Lower lobe of right lung (tissue), 2 donors: ENCODE data around the gene MAVS. TPM values are rescaled to one million over a fixed set of nuclear protein-coding genes. Genes with fewer than 3 reads are reported as not detected.
"Not testable (repeated sequence)": the region's sequence is repeated elsewhere in the genome, so short reads cannot be mapped to it uniquely, and the experiment has no call there.

Experiments used
- ATAC-seq, 2 donors: fragments of 200-7000 bp; cut with Tn5 transposase; one replicate each; pipeline ENCODE4 v1.9.1; 2020 to 2022; ENCODE audit warnings: mild to moderate bottlenecking in 2 of 2, moderate library complexity in 2 of 2
- DNase-seq: peaks from one replicate; pipeline ENCODE4 v3.0.0-alpha.2; 2020
- H3K27ac ChIP-seq: fragments of 200-600 bp; one replicate; pipeline ENCODE4 v1.8.0; 2022
- H3K27me3 ChIP-seq: fragments of 200-600 bp; one replicate; pipeline ENCODE4 v1.8.0; 2022; ENCODE audit warnings: low read depth
- H3K36me3 ChIP-seq: fragments of 200-600 bp; one replicate; pipeline ENCODE4 v1.8.0; 2022; ENCODE audit warnings: mild to moderate bottlenecking
- H3K4me1 ChIP-seq: fragments of 200-600 bp; one replicate; pipeline ENCODE4 v1.8.0; 2022
- H3K4me3 ChIP-seq: fragments of 200-600 bp; one replicate; pipeline ENCODE4 v1.8.0; 2022; ENCODE audit warnings: mild to moderate bottlenecking
- H3K9me3 ChIP-seq: fragments of 200-600 bp; one replicate; pipeline ENCODE4 v1.8.0; 2022
- intact Hi-C: fragments of 100-400 bp; cut with DNase I; formaldehyde crosslinking; loops from one replicate; pipeline ENCODE4 v1.11.0; 2022
- total RNA-seq: library from RNA; stranded (reverse); fragmentation: NEBNext Ultra II Directional; extraction: Animal tissue kit (Norgen Biotek cat#: 25700); gene quantifications from one replicate; pipeline ENCODE4 v1.2.1, GENCODE V29; 2021
- TF ChIP-seq, protein P1 (sequence below): fragments of 200-600 bp; IDR thresholded peaks from one replicate; pipeline ENCODE4 v1.8.0; 2022; ENCODE audit warnings: antibody characterized with exemption, mild to moderate bottlenecking
- donor health status: DM: no; HTN: yes; CAD: no; lungs with severe emphysema.

Gene MAVS
- total RNA-seq, 1 donor from 2014 or later, result 42.9 TPM

DNA sequence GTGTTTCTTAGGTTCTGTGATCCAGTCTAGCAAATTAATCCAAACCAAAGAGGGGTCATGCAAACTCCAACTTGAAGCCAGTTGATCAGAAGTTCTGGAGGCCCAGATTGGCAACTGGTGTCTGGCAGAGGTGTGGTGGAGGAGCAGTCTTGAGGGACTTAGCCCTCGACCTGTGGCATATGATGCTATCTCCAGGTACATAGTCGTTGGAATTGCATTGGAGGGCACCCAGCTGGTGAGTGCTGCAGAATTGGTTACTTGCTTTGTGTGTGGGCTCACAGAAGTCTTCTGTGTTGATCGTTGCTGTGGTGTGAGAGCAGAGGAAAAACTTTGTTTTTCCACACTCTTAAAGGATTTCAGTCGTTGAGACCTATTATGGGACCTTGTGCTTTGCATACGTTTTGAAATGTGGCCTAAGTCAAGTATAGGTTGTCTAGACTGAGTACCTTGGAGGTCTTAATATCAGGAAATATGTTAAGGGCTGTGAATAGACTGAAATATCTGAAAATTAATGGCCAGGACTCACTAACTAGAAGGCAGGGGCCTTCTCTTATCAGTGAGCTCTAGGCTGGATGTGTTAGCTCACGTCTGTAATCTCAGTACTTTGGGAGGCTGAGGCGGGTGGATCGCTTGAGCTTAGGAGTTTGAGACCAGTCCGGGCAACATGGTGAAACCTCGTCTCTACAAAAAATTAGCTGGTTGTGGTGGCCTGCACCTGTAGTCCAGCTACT lies 50.4 kb downstream of the MAVS start:
- intact Hi-C loops, result no loop called here
- Histone ChIP-seq H3K4me1 (peaks cover 99% of the 10 kb centered on the region), H3K36me3 (no peaks in the 10 kb centered on the region), H3K4me3 (no peak overlapping the region), H3K27me3 (no peaks in the 10 kb centered on the region), H3K27ac (no peak overlapping the region), H3K9me3 (no peaks in the 10 kb centered on the region)
- TF ChIP-seq, protein P1, sequence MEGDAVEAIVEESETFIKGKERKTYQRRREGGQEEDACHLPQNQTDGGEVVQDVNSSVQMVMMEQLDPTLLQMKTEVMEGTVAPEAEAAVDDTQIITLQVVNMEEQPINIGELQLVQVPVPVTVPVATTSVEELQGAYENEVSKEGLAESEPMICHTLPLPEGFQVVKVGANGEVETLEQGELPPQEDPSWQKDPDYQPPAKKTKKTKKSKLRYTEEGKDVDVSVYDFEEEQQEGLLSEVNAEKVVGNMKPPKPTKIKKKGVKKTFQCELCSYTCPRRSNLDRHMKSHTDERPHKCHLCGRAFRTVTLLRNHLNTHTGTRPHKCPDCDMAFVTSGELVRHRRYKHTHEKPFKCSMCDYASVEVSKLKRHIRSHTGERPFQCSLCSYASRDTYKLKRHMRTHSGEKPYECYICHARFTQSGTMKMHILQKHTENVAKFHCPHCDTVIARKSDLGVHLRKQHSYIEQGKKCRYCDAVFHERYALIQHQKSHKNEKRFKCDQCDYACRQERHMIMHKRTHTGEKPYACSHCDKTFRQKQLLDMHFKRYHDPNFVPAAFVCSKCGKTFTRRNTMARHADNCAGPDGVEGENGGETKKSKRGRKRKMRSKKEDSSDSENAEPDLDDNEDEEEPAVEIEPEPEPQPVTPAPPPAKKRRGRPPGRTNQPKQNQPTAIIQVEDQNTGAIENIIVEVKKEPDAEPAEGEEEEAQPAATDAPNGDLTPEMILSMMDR, result no peak
- ATAC-seq (no peak), DNase-seq (no peak)

DNA sequence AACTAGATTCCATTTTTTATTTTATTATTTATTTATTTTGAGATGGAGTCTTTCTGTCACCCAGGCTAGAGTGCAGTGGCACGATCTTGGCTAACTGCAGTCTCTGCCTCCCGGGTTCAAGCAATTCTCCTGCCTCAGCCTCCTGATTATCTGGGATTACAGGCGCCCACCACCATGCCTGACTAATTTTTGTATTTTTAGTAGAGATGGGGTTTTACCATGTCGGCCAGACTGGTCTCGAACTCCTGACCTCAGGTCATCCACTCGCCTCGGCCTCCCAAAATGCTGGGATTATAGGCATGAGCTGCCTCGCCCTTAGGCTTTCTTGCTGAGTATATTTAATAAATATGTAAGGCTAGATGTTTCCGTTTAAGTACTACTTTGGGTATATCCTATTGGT lies 51.5 kb downstream of the MAVS start:
- intact Hi-C loops, H3K27ac ChIP-seq, H3K36me3 ChIP-seq, ATAC-seq, DNase-seq, H3K9me3 ChIP-seq, H3K27me3 ChIP-seq, H3K4me3 ChIP-seq: not testable (repeated sequence)
- H3K4me1 ChIP-seq, result peaks cover 98% of the 10 kb centered on the region

DNA sequence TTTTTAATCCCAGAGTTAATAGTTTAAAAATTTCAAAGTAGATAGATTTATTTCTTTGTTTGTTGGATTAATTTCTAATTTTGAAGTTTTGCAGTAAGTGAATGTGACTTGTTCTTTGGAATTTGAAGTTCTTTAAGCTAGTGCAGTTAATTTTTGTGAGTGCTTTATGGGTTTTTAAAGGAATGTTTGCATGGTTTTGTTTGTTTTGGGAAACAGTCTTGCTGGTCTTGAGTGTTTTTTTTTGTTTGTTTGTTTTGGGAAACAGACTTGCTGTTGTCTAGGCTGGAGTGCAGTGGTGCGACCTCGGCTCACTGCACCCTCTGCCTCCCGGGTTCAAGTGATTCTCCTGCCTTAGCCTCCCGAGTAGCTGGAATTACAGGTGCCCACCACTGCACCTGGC lies 52.0 kb downstream of the MAVS start:
- TF ChIP-seq, protein P1, result no peak
- ATAC-seq, result no peak
- no peaks in the 10 kb centered on the region for H3K27me3 ChIP-seq
- H3K36me3 ChIP-seq, result no peaks in the 10 kb centered on the region
- H3K4me1 ChIP-seq, result peaks cover 98% of the 10 kb centered on the region
- intact Hi-C loops, result no loop called here
- H3K27ac ChIP-seq, result no peak overlapping the region
- no peaks in the 10 kb centered on the region for H3K9me3 ChIP-seq
- DNase-seq, result no peak
- no peak overlapping the region for H3K4me3 ChIP-seq

DNA sequence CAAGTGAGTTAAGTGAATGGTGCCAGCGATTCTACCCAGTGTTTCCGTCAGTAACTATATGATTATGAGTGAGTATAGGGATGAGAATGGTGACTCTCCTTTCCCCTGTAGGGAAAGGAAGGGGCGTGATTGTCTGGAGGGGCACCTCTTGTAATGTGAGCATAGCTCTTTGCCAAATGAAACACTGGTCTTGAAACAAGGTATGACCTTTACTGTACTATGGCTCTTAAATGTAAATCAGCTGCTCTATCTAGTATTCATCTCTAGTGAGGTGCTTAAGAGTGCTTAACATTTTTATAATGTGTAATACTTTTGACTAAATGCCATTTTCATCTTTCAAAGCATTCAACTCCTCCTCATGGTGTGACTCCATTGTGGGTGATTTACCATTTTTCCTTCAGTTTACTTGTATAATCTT lies 53.6 kb downstream of the MAVS start:
- no peak overlapping the region for H3K27ac ChIP-seq
- DNase-seq, result no peak
- H3K27me3 ChIP-seq, result no peaks in the 10 kb centered on the region
- peak; percentile 68 to 72 for ATAC-seq
- H3K4me1 ChIP-seq, result peaks cover 94% of the 10 kb centered on the region
- intact Hi-C loops, result no loop called here
- TF ChIP-seq, protein P1, result no peak
- no peaks in the 10 kb centered on the region for H3K9me3 ChIP-seq
- H3K4me3 ChIP-seq, result no peak overlapping the region
- H3K36me3 ChIP-seq, result no peaks in the 10 kb centered on the region

DNA sequence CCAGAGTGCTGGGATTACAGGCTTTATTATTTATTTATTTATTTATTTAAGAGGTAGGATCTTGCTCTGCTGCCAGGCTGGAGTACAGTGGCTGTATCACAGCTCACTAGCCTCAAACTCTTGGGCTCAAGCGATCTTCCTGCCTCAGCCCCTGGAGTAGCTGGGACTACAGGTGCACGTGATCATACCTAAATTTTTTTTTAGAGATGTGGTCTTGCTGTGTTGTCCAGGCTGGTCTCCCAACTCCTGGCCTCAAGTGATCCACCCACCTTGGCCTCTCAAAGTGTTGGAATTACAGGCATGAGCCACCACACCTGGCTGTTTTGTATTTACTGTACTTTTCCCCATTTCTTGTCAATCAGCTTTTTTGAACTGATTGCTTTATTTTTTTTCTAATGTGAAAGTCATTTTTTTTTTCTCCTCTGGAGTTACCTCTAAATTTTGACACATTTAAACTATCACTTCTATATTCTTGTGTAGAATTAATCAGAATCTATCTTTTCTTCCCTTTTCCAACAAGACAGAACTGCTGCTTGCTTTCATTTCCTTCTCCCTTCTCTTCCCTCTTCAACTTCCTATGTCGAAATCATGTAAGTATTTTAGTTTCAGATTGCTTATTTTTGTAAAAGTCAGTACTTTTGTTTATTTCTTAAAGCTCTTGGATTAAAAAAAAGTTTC lies 54.5 kb downstream of the MAVS start:
- TF ChIP-seq, protein P1, result no peak
- Histone ChIP-seq H3K4me3 (peak overlapping the region; percentile 26), H3K36me3 (no peaks in the 10 kb centered on the region), H3K27me3 (no peaks in the 10 kb centered on the region), H3K9me3 (no peaks in the 10 kb centered on the region), H3K4me1 (peaks cover 85% of the 10 kb centered on the region), H3K27ac (peak overlapping the region; percentile 43)
- DNase-seq, result no peak
- ATAC-seq, result peak; percentile 47 to 50
- intact Hi-C loops, result no loop called here
